B cell (primary cell): Measurements from ENCODE around the gene FRYL. TPM values are rescaled to one million over a fixed set of nuclear protein-coding genes. Genes with fewer than 3 reads are reported as not detected.

Experiments used
- ATAC-seq: fragments of 200-7000 bp; cut with Tn5 transposase; one replicate; pipeline ENCODE4 v1.10.0; 2021; ENCODE audit warnings: low read depth, mild to moderate bottlenecking, moderate number of reproducible peaks, moderate library complexity
- CTCF ChIA-PET: fragments of 350-600 bp; sonication (Branson Sonifier 250); formaldehyde crosslinking; loops from one replicate; lab custom pipeline; 2021; ENCODE audit warnings: antibody characterized with exemption, inconsistent platforms; lab: Charles Lee
- POLR2A ChIA-PET: fragments of 350-600 bp; sonication (Branson Sonifier 250); formaldehyde crosslinking; loops from one replicate; lab custom pipeline; 2021; ENCODE audit warnings: antibody characterized with exemption; lab: Charles Lee
- DNase-seq: peaks from one replicate; pipeline ENCODE4 v3.0.0; 2013
- H2AFZ ChIP-seq: 2 replicates; pipeline ENCODE4 v1.6.1; 2012; ENCODE audit warnings: mild to moderate bottlenecking, low read depth, low read length; ENCODE audit not compliant: insufficient read depth, poor library complexity, severe bottlenecking
- H3K27ac ChIP-seq, 2 donors: 1 replicate in 1 of 2; 2 replicates in 1 of 2; pipeline ENCODE4 v1.5.1; 2012 to 2013; ENCODE audit warnings: low read length in 2 of 2, mild to moderate bottlenecking in 2 of 2, moderate library complexity in 1 of 2
- H3K27me3 ChIP-seq, 4 experiments: fragments of 200-600 bp in 1 of 4; sonication (generic) in 1 of 4; replicated peaks in 1 of 4; 1 replicate in 2 of 4; 2 replicates in 2 of 4; pipeline versions ENCODE4 v1.6.1 to v1.7.0; 2013 to 2016; ENCODE audit warnings: low read length in 3 of 4, mild to moderate bottlenecking in 2 of 4, mixed read lengths in 1 of 4, moderate library complexity in 1 of 4; ENCODE audit not compliant: insufficient read depth in 4 of 4, control insufficient read depth in 3 of 4; ENCODE audit errors: control extremely low read depth in 1 of 4
- H3K36me3 ChIP-seq, 2 experiments: replicated peaks in 1 of 2; 1 replicate in 1 of 2; 2 replicates in 1 of 2; pipeline versions ENCODE4 v1.6.1 to v1.7.1; 2013; ENCODE audit warnings: low read length in 1 of 2; ENCODE audit not compliant: insufficient read depth in 2 of 2, control insufficient read depth in 1 of 2; ENCODE audit errors: control extremely low read depth in 1 of 2, extremely low read depth in 1 of 2
- H3K4me1 ChIP-seq, 2 donors: fragments of 200-600 bp in 1 of 2; sonication (generic) in 1 of 2; 1 replicate in 1 of 2; 2 replicates in 1 of 2; pipeline versions ENCODE4 v1.5.1 to v1.6.1; 2013 to 2017; ENCODE audit warnings: low read length in 2 of 2; ENCODE audit not compliant: control insufficient read depth in 2 of 2, insufficient read depth in 2 of 2
- H3K4me2 ChIP-seq: replicated peaks from 2 replicates; pipeline ENCODE3; 2012; ENCODE audit warnings: mild to moderate bottlenecking, low read depth, low read length; ENCODE audit not compliant: poor library complexity, severe bottlenecking
- H3K4me3 ChIP-seq, 5 experiments: fragments of 200-600 bp in 1 of 5; sonication (generic) in 1 of 5; 1 replicate in 3 of 5; 2 replicates in 2 of 5; pipeline versions ENCODE4 v1.5.1 to v1.7.0; 2011 to 2016; ENCODE audit warnings: low read length in 4 of 5, mild to moderate bottlenecking in 4 of 5, low read depth in 2 of 5, control low read depth in 1 of 5, moderate library complexity in 1 of 5; ENCODE audit not compliant: insufficient read depth in 1 of 5; ENCODE audit errors: control extremely low read depth in 1 of 5, extremely low read depth in 1 of 5
- H3K79me2 ChIP-seq: fragments of 200-600 bp; sonication (generic); one replicate; pipeline ENCODE4 v1.6.0; 2016; ENCODE audit warnings: low read length; ENCODE audit not compliant: control insufficient read depth, insufficient read depth
- H3K9ac ChIP-seq: fragments of 200-600 bp; sonication (generic); 2 replicates; pipeline ENCODE4 v1.6.1; 2017; ENCODE audit warnings: mild to moderate bottlenecking, low read length, moderate library complexity
- H3K9me3 ChIP-seq, 3 donors: one replicate each; pipeline versions ENCODE4 v1.6.1 to v1.7.1; 2013; ENCODE audit warnings: low read length in 2 of 3; ENCODE audit not compliant: control insufficient read depth in 2 of 3, insufficient read depth in 1 of 3; ENCODE audit errors: control extremely low read depth in 1 of 3
- H4K20me1 ChIP-seq: 2 replicates; pipeline ENCODE4 v1.6.0; 2012; ENCODE audit warnings: mild to moderate bottlenecking, low read length; ENCODE audit not compliant: insufficient read depth, control insufficient read depth, poor library complexity, severe bottlenecking
- H3K27ac Mint-ChIP-seq: one replicate; pipeline ENCODE4 v1.8.0; 2021; ENCODE audit warnings: mixed read lengths
- H3K27me3 Mint-ChIP-seq: one replicate; pipeline ENCODE4 v1.8.0; 2021; ENCODE audit warnings: mixed read lengths
- H3K4me1 Mint-ChIP-seq: one replicate; pipeline ENCODE4 v1.8.0; 2021; ENCODE audit warnings: mixed read lengths
- H3K4me3 Mint-ChIP-seq: one replicate; pipeline ENCODE4 v1.8.0; 2021; ENCODE audit warnings: mixed read lengths
- H3K9me3 Mint-ChIP-seq: one replicate; pipeline ENCODE4 v1.8.0; 2022; ENCODE audit warnings: mixed read lengths; ENCODE audit not compliant: insufficient read depth
- EZH2 ChIP-seq: IDR thresholded peaks from 2 replicates; pipeline ENCODE4 v1.6.1; 2012; ENCODE audit warnings: borderline replicate concordance, low read depth, mild to moderate bottlenecking, moderate library complexity, low read length; ENCODE audit not compliant: insufficient read depth, poor library complexity, severe bottlenecking
- WGBS: methylation state at CpG from one replicate; pipeline ENCODE4 v1.1.5; 2013; ENCODE audit warnings: missing lambda C conversion rate; ENCODE audit not compliant: insufficient coverage; 5-methylcytosine and 5-hydroxymethylcytosine counted together
- intact Hi-C: fragments of 100-400 bp; cut with micrococcal nuclease; formaldehyde crosslinking; loops from one replicate; pipeline ENCODE4 v1.10.0; 2022
- polyA plus RNA-seq: library from polyadenylated mRNA; depleted of rRNA; stranded (reverse); fragments of >200 nt; gene quantifications from 2 replicates; pipeline ENCODE4 v1.2.3, GENCODE V29; 2012
- total RNA-seq, 2 donors: library from RNA; stranded (reverse); fragments of 120-200 nt in 1 of 2; gene quantifications; 1 replicate in 1 of 2; 2 replicates in 1 of 2; pipeline versions ENCODE4 v1.2.3 to v1.2.4, GENCODE V29; 2013 to 2022
- TF ChIP-seq, protein P1 (sequence below): fragments of 200-600 bp; IDR thresholded peaks from one replicate; pipeline ENCODE4 v1.8.0; 2022; ENCODE audit warnings: antibody characterized with exemption, mild to moderate bottlenecking

FRYL gene
- total and polyA plus RNA-seq, 2 donors (not counting 1 experiment from before 2014, with no cell fraction given), result 15.5 to 138 TPM

GRCh38 chr4:48578132-48578968, 201.7 kb downstream of the FRYL start:
- Mint-ChIP-seq H3K4me3 (no peak overlapping the region), H3K9me3 (no peaks in the 10 kb centered on the region), H3K27ac (no peak overlapping the region), H3K4me1 (peaks cover 1% of the 10 kb centered on the region), H3K27me3 (no peaks in the 10 kb centered on the region)
- Histone ChIP-seq H3K4me1 (no peaks in the 10 kb centered on the region), H3K36me3 (peaks cover 0 to 23% of the 10 kb centered on the region in 2 experiments), H4K20me1 (no peaks in the 10 kb centered on the region), H3K27me3 (no peaks in the 10 kb centered on the region), H3K27ac (peak overlapping the region in 1 of 2 donors; percentile 2), H3K79me2 (peaks cover 6% of the 10 kb centered on the region), H3K4me3 (no peak overlapping the region), H3K9me3 (no peaks in the 10 kb centered on the region), H3K4me2 (no peak overlapping the region), H3K9ac (no peak overlapping the region), H2AFZ (peak overlapping the region; percentile 10)
- intact Hi-C loops, result loop anchor here (1.0 to 5.0 kb wide), 4 partner anchors 103 to 385 kb away; partner anchors contain the start of genes OCIAD1 and OCIAD2
- CTCF ChIA-PET, result interaction anchor here (0.6 to 4.8 kb wide), 35 partner anchors 10 to 427 kb away, joined by 3 to 94 read pairs (median 5); partner anchors contain the start of genes FRYL and OCIAD2
- TF ChIP-seq, protein P1, sequence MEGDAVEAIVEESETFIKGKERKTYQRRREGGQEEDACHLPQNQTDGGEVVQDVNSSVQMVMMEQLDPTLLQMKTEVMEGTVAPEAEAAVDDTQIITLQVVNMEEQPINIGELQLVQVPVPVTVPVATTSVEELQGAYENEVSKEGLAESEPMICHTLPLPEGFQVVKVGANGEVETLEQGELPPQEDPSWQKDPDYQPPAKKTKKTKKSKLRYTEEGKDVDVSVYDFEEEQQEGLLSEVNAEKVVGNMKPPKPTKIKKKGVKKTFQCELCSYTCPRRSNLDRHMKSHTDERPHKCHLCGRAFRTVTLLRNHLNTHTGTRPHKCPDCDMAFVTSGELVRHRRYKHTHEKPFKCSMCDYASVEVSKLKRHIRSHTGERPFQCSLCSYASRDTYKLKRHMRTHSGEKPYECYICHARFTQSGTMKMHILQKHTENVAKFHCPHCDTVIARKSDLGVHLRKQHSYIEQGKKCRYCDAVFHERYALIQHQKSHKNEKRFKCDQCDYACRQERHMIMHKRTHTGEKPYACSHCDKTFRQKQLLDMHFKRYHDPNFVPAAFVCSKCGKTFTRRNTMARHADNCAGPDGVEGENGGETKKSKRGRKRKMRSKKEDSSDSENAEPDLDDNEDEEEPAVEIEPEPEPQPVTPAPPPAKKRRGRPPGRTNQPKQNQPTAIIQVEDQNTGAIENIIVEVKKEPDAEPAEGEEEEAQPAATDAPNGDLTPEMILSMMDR, result peak; percentile 94
- TF ChIP-seq EZH2, result no peak
- peak; percentile 86 for ATAC-seq
- WGBS, result 20% methylated on average over 2 of the region's 3 CpGs
- POLR2A ChIA-PET, result interaction anchor here (1.1 kb wide), 1 partner anchor 381 kb away, joined by 4 read pairs; no protein-coding TSS in a partner anchor
- DNase-seq, result peak; percentile 70

- intact Hi-C loops, result loop anchor here (5.0 kb wide), 1 partner anchor 256 kb away; the partner anchor contains the start of gene OCIAD1
- ATAC-seq (no peak), DNase-seq (no peak)
- no peaks in the 10 kb centered on the region for H4K20me1 ChIP-seq
- H2AFZ ChIP-seq, result no peak overlapping the region
- H3K9me3 Mint-ChIP-seq, result no peaks in the 10 kb centered on the region
- no peak overlapping the region for H3K27ac Mint-ChIP-seq
- H3K4me1 ChIP-seq, result no peaks in the 10 kb centered on the region
- no peaks in the 10 kb centered on the region for H3K9me3 ChIP-seq
- H3K9ac ChIP-seq, result no peak overlapping the region
- no peak overlapping the region for H3K27ac ChIP-seq
- no peak overlapping the region for H3K4me2 ChIP-seq
- no peaks in the 10 kb centered on the region for H3K27me3 Mint-ChIP-seq
- ChIA-PET POLR2A (no interaction called here), CTCF (interaction anchor here (4.8 kb wide), 1 partner anchor 387 kb away, joined by 94 read pairs; no protein-coding TSS in a partner anchor)
- H3K79me2 ChIP-seq, result peaks cover 6% of the 10 kb centered on the region
- WGBS, result 100% methylated on average over 4 of the region's 6 CpGs
- TF ChIP-seq, protein P1, result no peak
- TF ChIP-seq EZH2, result no peak
- H3K4me1 Mint-ChIP-seq, result peaks cover 1% of the 10 kb centered on the region
- H3K36me3 ChIP-seq, result peaks cover 0 to 37% of the 10 kb centered on the region in 2 experiments
- no peak overlapping the region for H3K4me3 ChIP-seq
- H3K4me3 Mint-ChIP-seq, result no peak overlapping the region
- H3K27me3 ChIP-seq, result no peaks in the 10 kb centered on the region
Measured at GRCh38 chr4:48575964-48576363, 204.1 kb downstream of the FRYL start.
